ENCODE data around the gene NXPE3.

- TF ChIP-seq CTCF (conservative IDR thresholded peaks at IDR 0.05; ENCODE audit: low read depth, low read length): no peak
- TF ChIP-seq EZH2 (IDR thresholded peaks at IDR 0.05; ENCODE audit: borderline replicate concordance, low read depth, low read length, poor library complexity, severe bottlenecking): no peak
Measured at GRCh38 chr3:101867511-101867910, 88.5 kb downstream of the NXPE3 start.

All from A673 (cell line).